ENCODE measurements around the gene ERMP1. TPM values are rescaled to one million over a fixed set of nuclear protein-coding genes. Genes with fewer than 3 reads are reported as not detected.

The ERMP1 gene
- total and polyA plus RNA-seq, 4 donors, result 3.1 to 21.5 (median 13.0) TPM

DNA sequence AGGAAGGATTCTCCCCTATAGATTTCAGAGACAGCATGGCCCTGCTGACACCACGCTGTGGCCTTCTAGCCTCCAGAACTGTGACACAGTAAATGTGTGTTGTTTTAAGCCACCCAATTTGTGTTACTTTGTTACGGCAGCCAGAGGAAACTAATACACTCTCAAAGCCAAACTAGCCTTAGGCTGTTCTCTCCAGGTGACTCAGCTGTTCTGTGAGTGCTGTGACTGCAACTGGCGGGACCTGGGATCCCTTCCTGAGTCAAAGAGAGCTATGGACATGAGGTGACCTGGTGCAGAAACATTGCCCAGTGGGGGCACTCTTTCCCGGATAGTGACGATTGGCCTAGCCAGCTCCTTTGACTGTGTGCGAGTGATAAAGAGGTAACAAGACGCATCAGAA, 43.8 kb upstream of the ERMP1 start:
- Histone ChIP-seq H3K9me3 (ENCODE audit: control insufficient read depth in 4 of 4, insufficient read depth in 3 of 4, low read length in 3 of 4) (no peaks in the 10 kb centered on the region), H3K9ac (ENCODE audit: insufficient read depth in 1 of 2, low read length in 2 of 2) (no peak overlapping the region), H3K36me3 (ENCODE audit: control insufficient read depth in 4 of 4, insufficient read depth in 4 of 4, low read length in 4 of 4) (no peaks in the 10 kb centered on the region), H3K27me3 (ENCODE audit: control insufficient read depth in 3 of 3, insufficient read depth in 3 of 3, low read length in 2 of 3) (no peaks in the 10 kb centered on the region), H3K4me3 (no peak overlapping the region), H3K27ac (ENCODE audit: low read depth in 1 of 2, low read length in 1 of 2) (no peak overlapping the region), H3K4me1 (ENCODE audit: control insufficient read depth in 5 of 5, insufficient read depth in 5 of 5, low read length in 5 of 5) (peaks cover 0 to 2% (median 0%) of the 10 kb centered on the region in 5 donors)
- ATAC-seq (ENCODE audit: insufficient read depth, low FRiP score) (no peak), DNase-seq (no peak)
- whole genome bisulfite sequencing, 2 donors, result 95 to 96% methylated on average over 7 of the region's 7 CpGs
- TF ChIP-seq, protein P1, sequence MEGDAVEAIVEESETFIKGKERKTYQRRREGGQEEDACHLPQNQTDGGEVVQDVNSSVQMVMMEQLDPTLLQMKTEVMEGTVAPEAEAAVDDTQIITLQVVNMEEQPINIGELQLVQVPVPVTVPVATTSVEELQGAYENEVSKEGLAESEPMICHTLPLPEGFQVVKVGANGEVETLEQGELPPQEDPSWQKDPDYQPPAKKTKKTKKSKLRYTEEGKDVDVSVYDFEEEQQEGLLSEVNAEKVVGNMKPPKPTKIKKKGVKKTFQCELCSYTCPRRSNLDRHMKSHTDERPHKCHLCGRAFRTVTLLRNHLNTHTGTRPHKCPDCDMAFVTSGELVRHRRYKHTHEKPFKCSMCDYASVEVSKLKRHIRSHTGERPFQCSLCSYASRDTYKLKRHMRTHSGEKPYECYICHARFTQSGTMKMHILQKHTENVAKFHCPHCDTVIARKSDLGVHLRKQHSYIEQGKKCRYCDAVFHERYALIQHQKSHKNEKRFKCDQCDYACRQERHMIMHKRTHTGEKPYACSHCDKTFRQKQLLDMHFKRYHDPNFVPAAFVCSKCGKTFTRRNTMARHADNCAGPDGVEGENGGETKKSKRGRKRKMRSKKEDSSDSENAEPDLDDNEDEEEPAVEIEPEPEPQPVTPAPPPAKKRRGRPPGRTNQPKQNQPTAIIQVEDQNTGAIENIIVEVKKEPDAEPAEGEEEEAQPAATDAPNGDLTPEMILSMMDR (IDR thresholded peaks at IDR 0.05; ENCODE audit: control extremely low read depth, extremely low read depth), result no peak

DNA sequence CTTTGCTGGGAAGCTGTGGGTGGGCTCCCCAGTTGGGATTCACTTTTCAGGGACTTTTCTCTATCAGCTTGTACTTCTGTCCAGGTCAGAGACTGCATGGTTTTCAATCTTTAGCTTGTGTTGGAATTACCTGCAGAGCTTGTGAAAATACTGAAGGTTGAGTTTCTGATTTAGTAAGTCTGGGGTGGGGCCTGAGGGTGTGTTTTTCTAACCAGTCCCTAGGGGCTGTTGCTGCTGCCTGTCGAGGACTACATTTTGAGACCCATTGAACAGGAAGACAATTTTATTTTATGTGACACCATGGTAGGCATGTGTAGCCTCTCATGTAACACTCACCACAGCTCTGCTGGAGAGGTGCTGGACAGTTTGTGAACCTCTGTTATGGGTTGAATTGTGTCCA, 43.1 kb upstream of the ERMP1 start:
- H3K36me3 ChIP-seq (ENCODE audit: control insufficient read depth in 4 of 4, insufficient read depth in 4 of 4, low read length in 4 of 4), result no peaks in the 10 kb centered on the region
- TF ChIP-seq, protein P1 (IDR thresholded peaks at IDR 0.05; ENCODE audit: control extremely low read depth, extremely low read depth), result no peak
- no peak overlapping the region for H3K27ac ChIP-seq (ENCODE audit: low read depth in 1 of 2, low read length in 1 of 2)
- peaks cover 0 to 2% (median 0%) of the 10 kb centered on the region in 5 donors for H3K4me1 ChIP-seq (ENCODE audit: control insufficient read depth in 5 of 5, insufficient read depth in 5 of 5, low read length in 5 of 5)
- DNase-seq (no peak), ATAC-seq (ENCODE audit: insufficient read depth, low FRiP score) (no peak)
- no peaks in the 10 kb centered on the region for H3K27me3 ChIP-seq (ENCODE audit: control insufficient read depth in 3 of 3, insufficient read depth in 3 of 3, low read length in 2 of 3)
- no peaks in the 10 kb centered on the region for H3K9me3 ChIP-seq (ENCODE audit: control insufficient read depth in 4 of 4, insufficient read depth in 3 of 4, low read length in 3 of 4)
- WGBS, 2 donors, result 78 to 81% methylated on average over 1 of the region's 1 CpG
- H3K4me3 ChIP-seq, result no peak overlapping the region
- H3K9ac ChIP-seq (ENCODE audit: insufficient read depth in 1 of 2, low read length in 2 of 2), result no peak overlapping the region

DNA sequence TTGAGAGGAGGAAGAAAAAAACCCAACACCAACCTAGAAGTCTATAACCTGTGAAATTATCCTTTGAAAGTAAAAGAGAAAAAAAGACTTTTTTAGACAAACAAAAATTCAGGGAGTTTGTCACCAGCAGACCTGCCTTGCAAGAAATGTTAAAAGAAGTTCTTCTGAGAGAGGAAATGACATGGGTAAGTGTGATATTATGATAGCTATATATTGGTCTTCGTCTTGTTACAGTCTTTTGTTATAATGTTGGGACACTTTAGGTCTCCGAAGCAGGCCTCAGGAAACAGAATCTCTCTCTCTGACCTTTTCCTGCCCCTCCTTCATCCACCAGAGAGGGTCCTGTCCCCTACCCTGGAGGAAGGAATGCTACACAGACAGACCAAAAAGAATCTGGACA, 41.1 kb upstream of the ERMP1 start:
- 56 to 84% methylated on average over 2 of the region's 2 CpGs for WGBS, 2 donors

More for the DNA sequence above, 41.1 kb upstream of the ERMP1 start:
- H3K27ac ChIP-seq (ENCODE audit: low read depth in 1 of 2, low read length in 1 of 2), result no peak overlapping the region
- TF ChIP-seq, protein P1 (IDR thresholded peaks at IDR 0.05; ENCODE audit: control extremely low read depth, extremely low read depth), result no peak
- H3K4me1 ChIP-seq (ENCODE audit: control insufficient read depth in 5 of 5, insufficient read depth in 5 of 5, low read length in 5 of 5), result peaks cover 0 to 4% (median 0%) of the 10 kb centered on the region in 5 donors
- H3K27me3 ChIP-seq (ENCODE audit: control insufficient read depth in 3 of 3, insufficient read depth in 3 of 3, low read length in 2 of 3), result no peaks in the 10 kb centered on the region
- H3K36me3 ChIP-seq (ENCODE audit: control insufficient read depth in 4 of 4, insufficient read depth in 4 of 4, low read length in 4 of 4), result no peaks in the 10 kb centered on the region
- no peaks in the 10 kb centered on the region for H3K9me3 ChIP-seq (ENCODE audit: control insufficient read depth in 4 of 4, insufficient read depth in 3 of 4, low read length in 3 of 4)
- no peak overlapping the region for H3K4me3 ChIP-seq
- H3K9ac ChIP-seq (ENCODE audit: insufficient read depth in 1 of 2, low read length in 2 of 2), result no peak overlapping the region
- no peak for ATAC-seq (ENCODE audit: insufficient read depth, low FRiP score)
- DNase-seq, result no peak
